ENCODE results near the gene ATP8B3.

Gene ATP8B3

DNA sequence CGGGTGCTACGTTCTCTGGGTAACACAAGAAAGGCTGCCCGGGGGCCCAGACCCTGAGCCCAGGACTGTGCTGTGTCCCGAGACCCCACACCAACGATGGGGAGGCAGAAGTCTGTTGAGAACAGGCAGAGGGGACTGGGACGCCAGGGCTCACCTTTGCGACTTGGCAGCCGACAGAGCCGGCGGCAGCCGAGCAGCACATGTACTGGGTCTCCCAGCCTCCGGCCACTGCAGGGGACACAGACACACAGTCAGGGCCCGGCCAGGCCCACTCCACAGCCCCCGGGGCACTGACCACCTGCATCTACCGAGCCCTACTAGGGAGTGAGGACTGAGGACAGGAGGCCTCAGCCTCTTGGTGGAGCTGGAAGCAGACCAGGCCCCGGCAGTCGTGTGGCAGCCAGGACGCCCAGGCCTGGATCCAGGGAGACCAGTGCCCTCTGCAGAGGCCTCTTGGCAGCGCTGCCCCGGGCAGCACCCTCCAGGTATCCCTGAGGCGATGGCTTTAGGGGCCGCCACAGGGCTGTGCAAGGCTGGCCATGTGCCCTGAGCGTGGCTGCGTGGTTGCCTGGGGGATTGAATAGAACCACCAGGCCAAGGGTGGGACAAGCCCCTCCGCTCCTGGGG is 5.6 kb upstream of the ATP8B3 start:
- in situ Hi-C loops (cut with HindIII; ENCODE audit: low sequenced_read_pairs): no loop called here

- in situ Hi-C loops (cut with HindIII; ENCODE audit: low sequenced_read_pairs): no loop called here
Measured at GRCh38 chr19:1816530-1817298, 4.6 kb upstream of the ATP8B3 start.

DNA sequence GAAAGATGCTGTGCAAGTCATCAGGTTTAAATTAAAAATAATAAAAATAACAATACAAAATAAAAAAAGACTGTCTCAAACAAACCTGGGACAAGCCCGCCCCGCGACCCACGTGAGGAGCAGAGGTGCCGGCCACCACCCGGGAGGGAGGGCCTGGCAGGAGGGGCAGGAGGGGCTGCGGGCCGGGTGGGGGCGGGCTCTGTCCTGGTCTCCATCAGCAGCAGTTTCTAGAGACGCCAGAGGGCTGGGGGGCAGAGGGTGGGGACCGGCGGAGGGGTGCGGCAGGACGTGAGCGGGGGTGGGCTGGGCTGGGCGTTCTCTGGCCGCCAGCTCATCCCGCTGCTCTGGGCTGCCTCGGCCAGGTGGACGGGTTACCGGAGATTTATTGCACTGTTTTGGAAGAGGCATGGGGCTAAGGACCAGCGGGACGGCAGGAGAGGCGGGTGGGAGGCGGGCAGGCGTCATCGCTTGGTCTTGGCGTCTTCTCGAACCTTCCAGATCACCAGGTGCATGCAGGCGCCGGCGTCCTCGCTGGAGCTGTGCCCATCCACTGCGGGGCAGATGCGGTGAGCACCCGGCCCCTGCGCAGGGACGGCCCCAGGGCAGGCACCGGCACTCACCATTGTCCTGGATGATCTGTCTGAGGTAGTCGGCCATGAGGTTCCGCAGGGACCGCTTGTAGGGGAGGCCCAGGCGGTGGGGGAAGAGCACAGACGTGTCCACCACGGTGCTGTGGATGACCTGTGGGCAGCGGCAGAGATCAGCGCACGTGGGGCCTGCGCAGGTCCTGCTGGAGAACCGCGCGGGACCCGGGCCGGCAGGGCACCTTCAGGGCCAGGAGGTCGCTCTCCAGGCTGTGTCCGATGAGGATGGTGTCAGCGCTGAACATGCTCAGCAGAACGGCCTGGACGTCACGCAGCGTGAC is 3.8 kb upstream of the ATP8B3 start:
- in situ Hi-C loops (cut with HindIII; ENCODE audit: low sequenced_read_pairs): no loop called here

GRCh38 chr19:1814833-1815604 is 2.9 kb upstream of the ATP8B3 start:
- in situ Hi-C loops (cut with HindIII; ENCODE audit: low sequenced_read_pairs): no loop called here

GRCh38 chr19:1814391-1814790 is 2.3 kb upstream of the ATP8B3 start:
- in situ Hi-C loops (cut with HindIII; ENCODE audit: low sequenced_read_pairs): no loop called here

GRCh38 chr19:1813192-1814182 is 1.4 kb upstream of the ATP8B3 start:
- in situ Hi-C loops (cut with HindIII; ENCODE audit: low sequenced_read_pairs): no loop called here

DNA sequence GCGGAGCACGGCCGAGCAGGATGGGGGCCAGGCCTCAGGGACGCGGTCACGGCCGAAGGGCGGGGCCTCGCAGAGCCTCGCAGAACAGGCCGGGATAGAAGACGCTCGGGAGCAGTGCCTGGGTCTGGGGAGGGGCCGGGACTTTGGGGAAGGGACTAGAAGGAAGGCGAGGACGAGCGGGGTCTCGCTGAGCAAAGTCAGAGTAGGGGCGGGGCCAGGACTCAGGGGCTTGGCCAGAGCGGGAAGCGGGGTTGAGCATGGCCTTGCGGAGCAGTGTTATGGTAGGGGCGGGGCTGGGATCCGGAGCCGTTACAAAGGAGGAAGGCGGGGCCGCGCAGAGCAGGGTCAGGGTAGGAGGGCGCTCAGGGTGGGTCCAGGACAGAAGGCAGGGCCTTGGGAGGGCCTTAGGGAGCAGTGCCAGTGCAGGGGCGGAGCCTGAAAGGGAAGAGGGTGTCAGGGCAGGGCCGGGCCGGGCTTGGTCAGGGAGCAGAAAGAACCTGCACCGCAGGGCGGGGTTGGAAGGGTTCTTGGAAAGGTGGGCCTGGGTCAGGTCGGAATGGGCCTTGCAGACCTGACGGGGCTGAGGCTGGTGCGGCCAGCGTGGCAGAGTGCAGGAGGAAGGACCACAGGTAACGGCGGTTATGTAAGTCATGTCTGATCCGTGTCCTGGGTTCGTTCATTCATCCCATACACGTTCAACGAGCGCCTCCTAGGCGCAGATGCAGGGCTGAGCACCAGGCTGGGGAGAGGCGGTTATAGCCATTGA is 533 bp upstream of the ATP8B3 start:
- in situ Hi-C loops (cut with HindIII; ENCODE audit: low sequenced_read_pairs): no loop called here

DNA sequence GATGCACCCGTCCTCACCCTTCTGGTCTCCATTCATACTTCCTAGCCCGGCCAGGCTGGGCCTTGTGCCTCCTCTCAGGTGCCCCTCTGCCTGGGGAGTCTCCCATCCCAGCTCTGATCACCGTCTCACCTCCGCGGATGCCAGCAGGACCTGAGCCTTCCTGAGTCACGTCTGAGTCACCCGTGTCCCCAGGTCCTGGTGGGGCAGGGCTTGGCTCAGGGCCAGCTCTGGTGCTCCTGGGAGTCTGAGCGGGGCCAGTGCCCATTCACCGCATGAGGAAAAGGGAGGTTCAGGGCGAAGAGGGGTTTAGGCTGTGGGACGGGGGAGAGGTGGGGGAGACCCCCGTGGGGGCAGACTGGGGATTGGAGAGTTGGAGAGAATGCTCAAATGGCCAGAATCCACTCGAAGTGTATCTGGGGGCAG is 593 bp downstream of the ATP8B3 start:
- in situ Hi-C loops (cut with HindIII; ENCODE audit: low sequenced_read_pairs): no loop called here

- in situ Hi-C loops (cut with HindIII; ENCODE audit: low sequenced_read_pairs): no loop called here
Measured at GRCh38 chr19:1810439-1811160, 1.5 kb downstream of the ATP8B3 start.

DNA sequence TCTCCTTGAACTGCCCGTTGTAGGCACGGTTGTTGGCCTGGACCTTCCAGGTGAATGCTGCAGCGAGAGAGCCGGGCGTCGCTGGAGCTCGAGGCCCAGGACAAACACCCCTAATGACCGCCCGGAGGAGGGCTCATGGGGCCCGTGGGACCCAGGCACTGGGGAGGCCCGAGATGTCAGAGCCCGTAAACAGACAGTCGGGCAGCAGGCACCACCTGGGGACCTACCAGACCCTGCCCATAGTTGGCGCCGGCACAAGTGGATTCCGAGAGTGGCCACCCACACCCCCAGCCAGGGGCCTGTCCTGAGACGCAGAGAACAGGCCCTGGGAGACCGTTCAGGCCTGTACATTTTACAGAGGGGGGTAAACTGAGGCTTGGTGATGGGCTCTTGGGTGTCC is 2.4 kb downstream of the ATP8B3 start:
- in situ Hi-C loops (cut with HindIII; ENCODE audit: low sequenced_read_pairs): no loop called here

GRCh38 chr19:1808395-1808731 is 3.7 kb downstream of the ATP8B3 start:
- in situ Hi-C loops (cut with HindIII; ENCODE audit: low sequenced_read_pairs): no loop called here

GRCh38 chr19:1807695-1808394 is 4.2 kb downstream of the ATP8B3 start:
- in situ Hi-C loops (cut with HindIII; ENCODE audit: low sequenced_read_pairs): no loop called here

- in situ Hi-C loops (cut with HindIII; ENCODE audit: low sequenced_read_pairs): no loop called here
Measured at GRCh38 chr19:1807030-1807694, 4.9 kb downstream of the ATP8B3 start.

DNA sequence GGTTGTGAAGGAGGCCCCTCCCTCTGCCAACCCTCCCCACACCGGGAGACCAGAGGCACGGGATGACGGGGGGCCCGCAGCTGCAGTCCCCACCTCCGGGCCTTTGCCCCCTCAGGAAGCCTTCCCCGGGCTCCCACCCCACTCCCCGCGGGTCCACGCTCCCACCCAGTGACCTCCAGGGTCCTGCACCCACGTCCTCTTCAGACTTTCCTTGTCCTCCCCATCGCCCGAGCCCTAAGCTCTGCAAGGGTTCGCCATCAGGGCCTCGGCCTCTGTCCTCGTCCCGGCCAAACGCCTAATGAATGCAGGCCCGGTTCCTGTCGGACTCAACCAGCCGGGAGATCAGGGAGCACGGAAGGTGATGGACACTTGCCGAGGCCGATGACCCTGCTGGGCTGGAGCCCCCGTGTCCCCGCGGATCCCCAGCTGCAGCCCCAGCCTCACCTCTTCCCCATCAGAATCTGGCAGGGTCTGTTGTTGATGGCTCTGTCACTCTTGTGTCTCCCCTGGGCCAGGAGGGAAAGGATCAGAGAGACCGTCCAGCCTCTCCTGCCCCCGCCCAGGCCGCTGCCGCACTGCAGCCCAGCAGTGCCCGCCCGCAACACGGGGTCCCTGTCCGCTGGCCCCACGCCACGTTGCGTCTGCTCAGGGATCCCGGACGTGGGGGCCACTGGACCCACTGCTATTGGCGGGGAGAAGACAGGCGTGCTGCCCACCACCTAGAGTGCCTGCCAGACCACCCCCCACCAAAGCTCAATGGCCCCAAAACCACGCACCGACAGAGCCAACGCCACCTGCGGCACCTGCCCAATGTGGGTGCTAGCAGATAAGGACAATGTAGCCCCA is 5.7 kb downstream of the ATP8B3 start:
- in situ Hi-C loops (cut with HindIII; ENCODE audit: low sequenced_read_pairs): no loop called here

GRCh38 chr19:1805401-1806183 is 6.5 kb downstream of the ATP8B3 start:
- in situ Hi-C loops (cut with HindIII; ENCODE audit: low sequenced_read_pairs): no loop called here

DNA sequence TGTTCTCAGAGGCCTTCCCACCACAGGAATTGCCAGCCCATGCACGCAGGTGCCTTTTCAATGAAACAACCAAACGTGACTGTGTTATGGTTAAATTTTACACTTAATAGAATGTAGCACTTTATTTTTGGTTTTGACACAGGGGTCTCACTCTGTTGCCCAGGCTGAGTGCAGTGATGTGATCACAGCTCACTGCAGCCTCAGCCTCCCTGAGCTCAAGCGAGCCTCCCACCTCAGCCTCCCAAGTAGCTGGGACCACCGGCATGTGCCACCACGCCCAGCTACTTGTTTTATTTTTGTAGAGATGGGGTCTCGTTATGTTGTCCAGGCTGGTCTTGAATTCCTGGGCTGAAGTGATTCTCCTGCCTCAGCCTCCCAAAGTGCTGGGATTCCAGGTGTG is 7.2 kb downstream of the ATP8B3 start:
- in situ Hi-C loops (cut with HindIII; ENCODE audit: low sequenced_read_pairs): no loop called here
